Natural killer cell treated with Interleukin-12 subunit alpha and Interleukin-12 subunit beta and Interleukin-15 and Interleukin-18, amount 100 ng/mL, for 72 hours (primary cell): ENCODE measurements around the gene PRR29. TPM values are rescaled to one million over a fixed set of nuclear protein-coding genes. Genes with fewer than 3 reads are reported as not detected.
"Not testable (repeated sequence)": the region's sequence is repeated elsewhere in the genome, so short reads cannot be mapped to it uniquely, and the experiment has no call there.

Source experiments
- ATAC-seq, 2 donors: fragments of 150-1000 bp; cut with Tn5 transposase in 1 of 2; sonication (Bioruptor Pico), chemical (Tn5 transposase) in 1 of 2; 2 replicates each; pipeline ENCODE4 v1.10.0; 2021
- DNase-seq: peaks from one replicate; pipeline ENCODE4 v3.0.0; 2022; ENCODE audit warnings: low spot score
- H3K27ac Mint-ChIP-seq, 2 donors: 1 replicate in 1 of 2; 2 replicates in 1 of 2; pipeline ENCODE4 v1.8.0; 2022; ENCODE audit warnings: mixed read lengths in 2 of 2, mild to moderate bottlenecking in 1 of 2, moderate library complexity in 1 of 2
- H3K27me3 Mint-ChIP-seq, 2 donors: 1 replicate in 1 of 2; 2 replicates in 1 of 2; pipeline ENCODE4 v1.8.0; 2022; ENCODE audit warnings: mixed read lengths in 2 of 2
- H3K36me3 Mint-ChIP-seq: one replicate; pipeline ENCODE4 v1.8.0; 2022; ENCODE audit warnings: mixed read lengths
- H3K4me1 Mint-ChIP-seq, 2 donors: 1 replicate in 1 of 2; 2 replicates in 1 of 2; pipeline ENCODE4 v1.8.0; 2022; ENCODE audit warnings: low read depth in 2 of 2, mixed read lengths in 2 of 2, mild to moderate bottlenecking in 1 of 2
- H3K4me3 Mint-ChIP-seq: one replicate; pipeline ENCODE4 v1.8.0; 2022; ENCODE audit warnings: mixed read lengths
- H3K9me3 Mint-ChIP-seq: 2 replicates; pipeline ENCODE4 v1.8.0; 2022; ENCODE audit warnings: mixed read lengths
- total RNA-seq, 2 donors: library from RNA; stranded (reverse); gene quantifications; one replicate each; pipeline ENCODE4 v1.2.3, GENCODE V29; 2022

Gene PRR29
- total RNA-seq, 2 donors from 2014 or later: 0.50 to 1.0 TPM

DNA sequence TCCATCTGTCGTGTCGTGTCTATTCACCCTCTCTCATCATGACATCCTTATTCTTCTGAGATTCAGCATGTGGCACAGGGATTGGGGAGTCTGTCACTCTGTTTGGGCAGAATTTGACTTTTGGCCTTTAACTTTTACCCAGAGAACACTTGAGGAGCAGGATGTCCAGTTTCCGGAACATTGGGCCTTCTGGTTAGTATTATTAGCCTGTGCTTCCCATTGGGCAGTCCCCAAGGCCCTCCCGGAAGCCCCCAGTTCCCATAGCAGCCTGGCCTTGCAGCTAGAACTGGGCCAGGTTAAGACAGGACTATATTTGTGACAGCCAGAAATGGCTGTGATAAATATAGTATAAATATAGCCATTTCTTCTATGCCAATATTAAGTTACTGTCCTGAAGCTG is 35.0 kb upstream of the PRR29 start:
- no peak overlapping the region for H3K27ac Mint-ChIP-seq
- ATAC-seq: no peak

DNA sequence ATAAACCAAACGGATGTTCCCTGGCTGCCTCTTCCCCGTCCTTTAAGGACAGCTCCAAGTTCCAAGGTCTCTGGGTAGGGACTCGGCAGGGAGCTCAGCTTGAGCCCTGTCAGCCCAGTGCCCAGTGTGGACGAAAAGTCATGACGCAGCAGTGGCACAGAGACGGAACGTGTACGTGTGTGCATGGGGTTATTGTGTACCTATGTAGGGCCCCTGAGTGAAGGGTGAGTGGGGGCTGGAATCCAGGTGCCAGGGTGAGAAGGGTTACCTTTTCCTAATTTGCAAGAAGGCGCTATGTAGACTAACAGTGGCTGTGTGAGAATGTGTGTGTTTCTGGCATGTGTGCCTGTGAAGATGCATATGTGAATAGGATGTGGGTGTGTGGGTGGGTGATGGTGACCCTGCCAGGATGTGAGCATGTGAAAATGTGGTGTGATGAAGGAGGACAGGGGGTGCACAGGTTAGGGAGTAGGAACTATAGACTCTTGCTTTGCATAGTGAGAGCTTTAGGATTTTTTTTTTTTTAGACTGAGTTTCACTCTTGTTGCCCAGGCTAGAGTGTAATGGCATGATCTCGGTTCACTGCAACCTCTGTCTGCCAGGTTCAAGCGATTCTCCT is 31.4 kb upstream of the PRR29 start:
- Mint-ChIP-seq H3K4me1 (peaks cover 13 to 22% of the 10 kb centered on the region in 2 donors), H3K36me3 (no peaks in the 10 kb centered on the region), H3K27me3 (no peaks in the 10 kb centered on the region), H3K27ac (no peak overlapping the region), H3K4me3 (peak overlapping the region; percentile 30), H3K9me3 (no peaks in the 10 kb centered on the region)
- DNase-seq (no peak), ATAC-seq (peak; percentile 78 to 81)

More for the DNA sequence above, 35.0 kb upstream of the PRR29 start:
- H3K36me3 Mint-ChIP-seq: no peaks in the 10 kb centered on the region
- H3K4me1 Mint-ChIP-seq: peaks cover 18 to 23% of the 10 kb centered on the region in 2 donors
- no peaks in the 10 kb centered on the region for H3K27me3 Mint-ChIP-seq
- DNase-seq: no peak
- H3K9me3 Mint-ChIP-seq: no peaks in the 10 kb centered on the region
- no peak overlapping the region for H3K4me3 Mint-ChIP-seq

DNA sequence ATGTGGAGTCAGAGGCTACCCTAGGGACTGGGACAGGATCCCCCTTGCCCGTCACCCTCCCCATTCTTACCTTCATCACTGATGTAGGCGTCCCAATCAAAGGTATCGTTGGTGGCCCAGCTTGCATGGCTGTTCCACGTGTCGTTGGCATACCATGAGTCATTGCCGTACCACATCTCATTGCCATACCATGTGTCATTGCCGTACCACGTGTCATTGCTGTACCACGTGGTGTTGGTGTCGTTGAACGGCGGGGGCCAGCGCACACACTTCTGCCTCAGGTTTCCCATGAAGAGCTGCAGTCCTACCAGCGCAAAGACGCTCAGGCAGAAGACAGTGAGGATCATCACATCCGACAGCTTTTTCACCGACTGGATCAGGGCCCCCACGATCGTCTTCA is 30.2 kb upstream of the PRR29 start:
- peaks cover 13 to 20% of the 10 kb centered on the region in 2 donors for H3K4me1 Mint-ChIP-seq
- no peaks in the 10 kb centered on the region for H3K36me3 Mint-ChIP-seq
- no peaks in the 10 kb centered on the region for H3K9me3 Mint-ChIP-seq
- no peaks in the 10 kb centered on the region for H3K27me3 Mint-ChIP-seq
- no peak for DNase-seq
- no peak overlapping the region for H3K4me3 Mint-ChIP-seq
- no peak overlapping the region for H3K27ac Mint-ChIP-seq
- peak in 1 of 2 donors; percentile 61 for ATAC-seq

DNA sequence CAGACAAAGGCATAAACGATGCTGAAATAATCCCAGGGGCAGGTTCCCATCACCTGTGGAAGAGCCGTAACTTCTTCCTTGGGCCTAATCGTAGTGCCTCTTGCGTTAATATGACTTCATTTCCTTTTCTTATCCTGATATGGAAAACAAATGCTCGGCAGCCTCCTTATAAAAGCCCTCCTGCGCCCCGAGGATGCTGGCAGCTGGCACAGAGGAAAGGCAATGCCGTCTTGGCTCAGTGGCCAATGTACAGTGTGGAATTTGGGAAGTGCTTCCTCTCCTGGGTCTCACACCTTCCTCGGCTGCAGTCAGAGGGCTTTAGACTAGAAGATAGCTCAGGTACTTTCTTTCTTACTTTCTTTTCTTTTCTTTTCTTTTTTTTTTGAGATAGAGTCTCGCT is 28.9 kb upstream of the PRR29 start:
- DNase-seq: no peak
- peaks cover 13 to 20% of the 10 kb centered on the region in 2 donors for H3K4me1 Mint-ChIP-seq
- no peak overlapping the region for H3K27ac Mint-ChIP-seq

DNA sequence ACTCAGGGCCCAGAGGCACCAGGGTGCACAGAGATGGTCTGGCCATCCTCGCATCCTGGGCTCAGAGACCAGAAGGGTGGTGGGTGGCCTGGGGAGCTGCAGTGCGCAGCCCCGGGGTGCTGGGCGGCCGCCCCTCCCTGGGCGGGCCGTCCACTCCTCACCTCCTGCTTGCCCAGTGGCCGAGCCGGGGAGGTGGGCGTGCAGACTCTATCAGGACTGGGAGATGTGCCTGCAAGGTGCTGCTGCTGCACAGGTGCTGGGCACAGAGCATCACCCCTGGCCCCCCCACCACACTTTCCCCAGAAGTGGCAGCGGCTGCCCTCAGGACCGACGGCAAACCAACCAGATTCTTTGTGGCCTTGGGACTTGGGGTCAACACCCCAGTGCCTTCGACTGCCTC is 25.4 kb upstream of the PRR29 start, which contains the start of gene SCN4A:
Gene SCN4A (minus strand): TSS at position 123 of the 400 bp plus-strand sequence. CDS start 77 bp downstream, at position 46.
- no peak within 1 kb of the TSS for H3K27ac Mint-ChIP-seq
- no peaks in the 10 kb centered on the region for H3K36me3 Mint-ChIP-seq
- H3K4me3 Mint-ChIP-seq: no peak within 1 kb of the TSS
- ATAC-seq (no peak), DNase-seq (no peak)
- H3K4me1 Mint-ChIP-seq: peaks cover 8 to 15% of the 10 kb centered on the region in 2 donors
- H3K27me3 Mint-ChIP-seq: peaks cover 0 to 7% of the 10 kb centered on the region in 2 donors
- H3K9me3 Mint-ChIP-seq: no peaks in the 10 kb centered on the region

More for the DNA sequence above, 28.9 kb upstream of the PRR29 start:
- no peaks in the 10 kb centered on the region for H3K9me3 Mint-ChIP-seq
- no peaks in the 10 kb centered on the region for H3K27me3 Mint-ChIP-seq
- no peaks in the 10 kb centered on the region for H3K36me3 Mint-ChIP-seq
- ATAC-seq: no peak
- no peak overlapping the region for H3K4me3 Mint-ChIP-seq

DNA sequence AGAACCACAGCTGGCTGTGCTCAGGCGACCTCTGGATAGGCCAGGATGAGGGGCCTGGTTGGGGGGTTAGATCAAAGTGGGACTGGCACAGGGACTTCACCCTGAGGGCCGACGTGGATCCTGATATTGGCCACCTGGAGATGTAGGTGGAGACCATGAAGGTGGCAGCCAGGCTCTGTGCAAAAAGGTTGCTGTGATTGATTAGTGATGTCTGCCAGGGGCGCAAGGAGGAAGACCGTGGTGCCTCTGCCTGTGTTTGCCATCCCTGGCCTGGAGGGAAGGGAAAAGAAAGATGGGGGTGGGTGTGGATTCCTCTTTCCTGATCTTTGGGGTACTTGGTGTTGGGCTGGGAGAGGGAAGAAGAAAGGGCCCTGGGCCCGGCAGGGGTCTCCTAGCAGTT is 24.9 kb upstream of the PRR29 start:
- no peak for DNase-seq
- ATAC-seq: no peak
- H3K9me3 Mint-ChIP-seq: no peaks in the 10 kb centered on the region
- H3K27ac Mint-ChIP-seq: no peak overlapping the region
- H3K36me3 Mint-ChIP-seq: no peaks in the 10 kb centered on the region
- H3K4me3 Mint-ChIP-seq: no peak overlapping the region
- H3K4me1 Mint-ChIP-seq: peaks cover 7 to 15% of the 10 kb centered on the region in 2 donors
- peaks cover 0 to 7% of the 10 kb centered on the region in 2 donors for H3K27me3 Mint-ChIP-seq

DNA sequence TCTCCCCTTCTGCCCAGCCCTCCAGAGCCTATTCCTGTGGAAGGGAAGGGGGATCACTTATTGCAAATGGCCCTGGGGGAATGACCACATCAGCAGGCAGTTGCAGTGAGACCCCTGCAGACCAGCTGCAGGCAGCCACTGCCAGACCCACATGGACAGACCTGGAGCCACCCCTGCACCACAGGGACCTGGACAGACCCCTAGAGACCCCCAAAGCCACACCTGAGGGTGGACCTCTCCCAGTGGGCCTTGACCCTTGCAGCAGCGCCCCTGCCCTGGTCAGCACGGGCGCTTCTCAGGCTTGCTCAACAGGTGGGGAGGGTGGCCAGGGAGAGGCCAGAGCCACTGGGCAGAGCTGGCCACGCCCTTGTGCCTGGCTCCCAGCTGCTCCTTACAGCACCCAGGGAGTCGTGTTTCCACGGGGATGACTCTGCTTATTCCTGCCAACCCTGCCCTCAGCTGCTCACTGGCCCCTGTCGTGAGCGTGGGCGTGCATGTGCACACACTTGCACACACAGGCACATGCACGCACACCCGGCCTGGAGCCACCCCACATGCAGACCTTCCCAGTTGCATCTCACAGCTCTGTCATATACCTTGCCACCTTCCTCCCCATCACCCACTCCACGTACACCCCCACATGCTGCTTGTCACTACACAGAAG is 24.1 kb upstream of the PRR29 start:
- ATAC-seq (peak in 1 of 2 donors; percentile 48), DNase-seq (no peak)
- H3K4me3 Mint-ChIP-seq: no peak overlapping the region
- no peaks in the 10 kb centered on the region for H3K9me3 Mint-ChIP-seq
- no peaks in the 10 kb centered on the region for H3K36me3 Mint-ChIP-seq
- H3K4me1 Mint-ChIP-seq: peaks cover 4 to 15% of the 10 kb centered on the region in 2 donors
- H3K27me3 Mint-ChIP-seq: peaks cover 0 to 7% of the 10 kb centered on the region in 2 donors
- no peak overlapping the region for H3K27ac Mint-ChIP-seq

DNA sequence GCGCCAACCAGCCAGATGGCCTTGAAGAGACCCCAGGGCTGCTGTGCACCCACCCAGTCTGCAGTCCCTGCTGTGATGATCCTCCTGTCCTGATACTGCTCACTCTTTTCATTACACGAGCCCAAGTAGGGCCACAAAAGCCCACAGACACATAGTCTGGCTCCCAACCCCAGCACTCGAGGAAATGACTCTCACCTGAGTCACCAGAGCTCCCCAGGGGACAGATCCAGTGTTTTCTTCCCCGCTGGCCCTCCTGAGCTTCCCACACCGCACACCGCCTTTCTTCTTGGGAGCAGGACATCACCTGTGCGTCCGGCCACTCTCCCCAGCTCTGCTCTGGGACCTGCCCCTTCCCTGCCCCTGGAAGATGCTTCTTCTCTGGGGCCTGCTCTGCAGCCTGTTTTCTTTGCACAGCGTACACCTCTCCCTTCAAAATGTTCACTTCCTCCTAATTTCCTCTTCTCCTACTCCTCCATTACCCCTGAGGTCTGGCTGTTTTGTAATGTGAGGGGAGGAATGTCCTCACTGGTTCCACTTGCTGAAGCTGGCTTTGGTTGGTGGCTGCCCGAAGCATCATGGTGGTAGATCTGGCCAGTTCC is 23.5 kb upstream of the PRR29 start:
- DNase-seq: no peak
- H3K4me3 Mint-ChIP-seq: no peak overlapping the region
- no peaks in the 10 kb centered on the region for H3K9me3 Mint-ChIP-seq
- H3K36me3 Mint-ChIP-seq: no peaks in the 10 kb centered on the region
- ATAC-seq: peak in 1 of 2 donors; percentile 18
- peaks cover 0 to 7% of the 10 kb centered on the region in 2 donors for H3K27me3 Mint-ChIP-seq
- no peak overlapping the region for H3K27ac Mint-ChIP-seq
- peaks cover 4 to 15% of the 10 kb centered on the region in 2 donors for H3K4me1 Mint-ChIP-seq

DNA sequence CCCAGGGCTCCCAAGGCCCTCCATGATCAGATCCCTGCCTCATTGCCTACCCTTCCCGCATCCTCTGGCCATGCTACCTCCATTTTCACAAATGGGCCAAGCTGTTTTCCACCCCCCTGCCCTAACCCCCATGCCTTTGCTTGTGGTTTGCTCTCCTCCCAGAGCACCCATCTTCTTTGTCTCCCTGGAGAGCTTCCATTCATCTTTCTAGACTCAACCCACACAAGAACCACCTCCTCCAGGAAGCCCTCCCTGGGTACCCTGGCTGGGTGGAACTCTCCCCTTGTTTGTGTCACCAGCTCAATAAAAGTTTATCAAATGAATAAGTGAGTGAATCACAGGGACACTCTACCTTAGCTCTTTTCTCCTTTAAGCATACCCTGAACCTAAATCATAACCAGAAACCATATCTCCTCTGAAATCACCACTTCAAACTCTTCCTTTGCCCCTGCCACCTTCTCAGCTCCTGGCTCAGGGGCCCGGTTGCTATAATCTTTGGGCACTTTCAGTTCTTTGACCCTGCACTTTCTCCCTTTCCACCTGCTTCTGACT is 22.5 kb upstream of the PRR29 start:
- Mint-ChIP-seq H3K36me3 (no peaks in the 10 kb centered on the region), H3K4me3 (no peak overlapping the region), H3K9me3 (no peaks in the 10 kb centered on the region)

DNA sequence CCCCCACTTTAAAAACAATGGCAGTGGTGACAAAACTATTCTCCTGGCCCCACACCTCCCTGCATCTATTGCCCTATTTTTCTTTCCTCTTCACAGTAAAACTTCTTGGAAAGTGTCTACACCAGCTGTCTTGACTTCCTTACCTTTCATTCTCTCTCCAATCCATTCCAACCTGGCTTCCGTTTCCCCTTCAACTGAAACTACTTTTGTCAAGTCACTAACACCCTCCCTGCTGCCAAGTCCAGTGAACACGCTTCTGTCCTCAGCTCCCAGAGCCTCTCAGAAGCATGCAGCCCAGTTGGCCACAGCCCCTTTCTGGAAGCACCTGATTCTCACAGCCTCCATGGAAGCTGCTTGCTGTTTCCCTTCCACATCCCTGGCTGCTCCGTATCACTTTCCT is 21.4 kb upstream of the PRR29 start:
- no peak for DNase-seq
- no peaks in the 10 kb centered on the region for H3K36me3 Mint-ChIP-seq
- no peak overlapping the region for H3K27ac Mint-ChIP-seq
- H3K4me1 Mint-ChIP-seq: peaks cover 0 to 15% of the 10 kb centered on the region in 2 donors
- peaks cover 0 to 7% of the 10 kb centered on the region in 2 donors for H3K27me3 Mint-ChIP-seq
- H3K9me3 Mint-ChIP-seq: no peaks in the 10 kb centered on the region
- no peak for ATAC-seq
- no peak overlapping the region for H3K4me3 Mint-ChIP-seq

More for the DNA sequence above, 22.5 kb upstream of the PRR29 start:
- Mint-ChIP-seq H3K27ac (peak overlapping the region in 1 of 2 donors; percentile 49), H3K27me3 (peaks cover 0 to 7% of the 10 kb centered on the region in 2 donors), H3K4me1 (peaks cover 0 to 15% of the 10 kb centered on the region in 2 donors)
- DNase-seq: no peak
- no peak for ATAC-seq

DNA sequence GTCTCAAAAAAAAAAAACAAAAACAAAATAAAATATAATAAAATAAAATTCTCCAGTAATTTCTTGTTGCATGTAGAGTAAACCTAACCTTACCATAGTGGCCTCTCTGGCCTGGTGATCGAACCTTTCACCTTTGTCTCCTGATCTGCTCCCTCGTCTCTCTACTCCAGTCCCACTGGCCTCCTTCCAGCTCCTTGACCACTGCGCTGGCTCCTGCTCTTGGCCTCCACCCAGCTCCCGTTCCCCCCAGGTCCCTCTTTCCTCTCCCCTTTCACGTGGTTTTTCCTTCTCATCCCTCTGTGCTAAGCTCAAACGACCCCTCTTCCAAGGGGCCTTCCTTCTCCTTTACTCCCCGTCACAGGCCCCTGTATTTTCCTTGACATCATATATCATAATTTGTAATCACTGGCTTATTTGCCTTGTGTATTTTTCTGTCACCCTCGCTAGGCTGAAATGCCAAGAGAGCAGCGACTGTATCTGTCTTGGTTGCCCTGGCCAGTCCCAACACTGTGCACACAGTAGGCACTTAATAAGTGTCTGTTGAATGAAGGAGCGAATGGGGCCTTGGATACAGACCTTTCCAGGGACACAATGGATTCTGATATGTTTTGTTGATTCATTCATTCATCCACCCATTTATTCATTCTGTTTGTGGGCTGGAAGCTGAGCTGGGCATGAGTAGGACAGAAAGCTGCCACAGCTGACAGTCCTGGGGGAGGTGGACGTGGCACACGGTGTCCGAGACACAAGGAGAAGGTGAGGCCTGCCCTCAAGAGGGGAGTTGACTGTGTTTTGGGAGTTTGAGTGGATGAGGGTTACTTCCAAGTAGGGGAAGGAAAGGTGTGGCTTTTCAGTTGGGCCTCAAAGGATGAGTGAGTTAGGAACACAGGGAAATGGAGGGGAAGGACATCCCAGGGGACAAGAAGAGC is 19.6 kb upstream of the PRR29 start:
- DNase-seq (no peak), ATAC-seq (no peak)
- Mint-ChIP-seq H3K36me3 (no peaks in the 10 kb centered on the region), H3K9me3 (no peaks in the 10 kb centered on the region), H3K27ac (no peak overlapping the region), H3K4me1 (peaks cover 2 to 15% of the 10 kb centered on the region in 2 donors), H3K4me3 (no peak overlapping the region), H3K27me3 (peaks cover 0 to 7% of the 10 kb centered on the region in 2 donors)

DNA sequence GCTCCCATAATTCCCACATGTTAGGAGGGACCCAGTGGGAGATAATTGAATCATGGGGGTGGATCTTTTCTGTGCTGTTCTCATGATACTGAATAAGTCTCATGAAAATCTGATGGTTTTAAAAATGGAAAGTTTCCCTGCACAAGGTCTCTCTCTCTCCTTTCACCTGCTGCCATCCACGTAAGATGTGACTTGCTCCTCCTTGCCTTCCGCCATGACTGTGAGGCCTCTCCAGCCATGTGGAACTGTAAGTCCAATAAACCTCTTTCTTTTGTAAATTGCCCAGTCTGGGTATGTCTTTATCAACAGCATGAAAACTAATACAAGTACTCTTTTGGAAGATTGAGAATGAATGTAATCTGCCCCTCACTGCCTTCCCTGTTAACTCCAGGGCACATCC is 15.5 kb upstream of the PRR29 start:
- not testable (repeated sequence) for DNase-seq, H3K4me3 Mint-ChIP-seq, ATAC-seq, H3K27ac Mint-ChIP-seq, H3K27me3 Mint-ChIP-seq, H3K9me3 Mint-ChIP-seq, H3K36me3 Mint-ChIP-seq
- peaks cover 13 to 21% of the 10 kb centered on the region in 2 donors for H3K4me1 Mint-ChIP-seq

DNA sequence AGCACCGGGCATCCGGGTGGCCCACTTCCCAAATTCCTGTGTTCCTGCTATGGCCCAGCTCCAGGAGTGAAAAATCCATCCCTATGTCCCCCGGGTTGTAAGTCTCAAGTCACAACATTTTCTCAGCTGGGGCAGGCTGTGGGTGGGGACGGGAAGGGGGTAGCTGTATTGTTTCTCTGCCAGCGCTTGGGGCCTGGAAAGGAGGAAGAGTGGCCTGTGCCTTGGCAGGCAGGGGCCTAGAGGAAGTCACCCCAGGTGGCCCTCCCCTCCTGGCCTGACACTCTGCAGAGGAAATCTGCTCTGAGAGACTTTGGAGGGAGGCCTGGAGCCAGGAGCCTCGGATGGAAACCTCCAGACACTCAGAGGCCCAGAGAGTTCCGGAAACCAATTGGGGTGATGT is 14.8 kb upstream of the PRR29 start:
- H3K9me3 Mint-ChIP-seq: no peaks in the 10 kb centered on the region
- no peak for ATAC-seq
- DNase-seq: no peak
- no peak overlapping the region for H3K4me3 Mint-ChIP-seq
- peaks cover 13 to 22% of the 10 kb centered on the region in 2 donors for H3K4me1 Mint-ChIP-seq
- no peak overlapping the region for H3K27ac Mint-ChIP-seq
- H3K36me3 Mint-ChIP-seq: no peaks in the 10 kb centered on the region
- no peaks in the 10 kb centered on the region for H3K27me3 Mint-ChIP-seq
